Skin epidermis (tissue), 12 donors: ENCODE results near the gene LTBP1.

ENCODE experiments used
- H3K27ac ChIP-seq, 21 experiments: fragments of 200-600 bp; sonication (generic) in 11 of 21; one replicate each; pipeline ENCODE4 v1.5.0; 2020; ENCODE audit warnings: mild to moderate bottlenecking in 3 of 21, inconsistent platforms in 2 of 21, moderate library complexity in 2 of 21
- H3K4me3 ChIP-seq, 7 experiments: fragments of 200-600 bp; sonication (generic) in 2 of 7; one replicate each; pipeline ENCODE4 v1.5.0; 2020; ENCODE audit warnings: inconsistent platforms in 2 of 7, mild to moderate bottlenecking in 2 of 7, moderate library complexity in 1 of 7

The LTBP1 gene

GRCh38 chr2:33059471-33060156 is 112.9 kb downstream of the LTBP1 start:
- H3K4me3 ChIP-seq: no peak overlapping the region
- H3K27ac ChIP-seq: no peak overlapping the region

- Histone ChIP-seq H3K27ac (no peak overlapping the region), H3K4me3 (no peak overlapping the region)
Measured at GRCh38 chr2:33060405-33060804, 113.7 kb downstream of the LTBP1 start.

- Histone ChIP-seq H3K27ac (no peak overlapping the region), H3K4me3 (no peak overlapping the region)
Measured at GRCh38 chr2:33062665-33063250, 116.0 kb downstream of the LTBP1 start.

GRCh38 chr2:33064349-33064801 is 117.6 kb downstream of the LTBP1 start:
- no peak overlapping the region for H3K4me3 ChIP-seq
- no peak overlapping the region for H3K27ac ChIP-seq

GRCh38 chr2:33067598-33067997 is 120.8 kb downstream of the LTBP1 start:
- Histone ChIP-seq H3K27ac (no peak overlapping the region), H3K4me3 (no peak overlapping the region)

- Histone ChIP-seq H3K4me3 (no peak overlapping the region), H3K27ac (no peak overlapping the region)
Measured at GRCh38 chr2:33068261-33068660, 121.5 kb downstream of the LTBP1 start.

- no peak overlapping the region for H3K4me3 ChIP-seq
- peak overlapping the region in 19 of 21 experiments; percentile 15 to 88 (median 73) for H3K27ac ChIP-seq
Measured at GRCh38 chr2:33069894-33070651, 123.3 kb downstream of the LTBP1 start.

GRCh38 chr2:33071591-33071990 is 124.8 kb downstream of the LTBP1 start:
- Histone ChIP-seq H3K27ac (no peak overlapping the region), H3K4me3 (no peak overlapping the region)

- Histone ChIP-seq H3K4me3 (no peak overlapping the region), H3K27ac (no peak overlapping the region)
Measured at GRCh38 chr2:33072614-33073013, 125.9 kb downstream of the LTBP1 start.

- Histone ChIP-seq H3K4me3 (no peak overlapping the region), H3K27ac (no peak overlapping the region)
Measured at GRCh38 chr2:33073018-33073417, 126.3 kb downstream of the LTBP1 start.

- no peak overlapping the region for H3K4me3 ChIP-seq
- H3K27ac ChIP-seq: no peak overlapping the region
Measured at GRCh38 chr2:33074197-33074596, 127.4 kb downstream of the LTBP1 start.

- Histone ChIP-seq H3K4me3 (no peak overlapping the region), H3K27ac (no peak overlapping the region)
Measured at GRCh38 chr2:33077311-33077710, 130.6 kb downstream of the LTBP1 start.

- Histone ChIP-seq H3K4me3 (no peak overlapping the region), H3K27ac (no peak overlapping the region)
Measured at GRCh38 chr2:33077844-33078243, 131.1 kb downstream of the LTBP1 start.

- H3K27ac ChIP-seq: no peak overlapping the region
- no peak overlapping the region for H3K4me3 ChIP-seq
Measured at GRCh38 chr2:33081691-33082090, 134.9 kb downstream of the LTBP1 start.

- Histone ChIP-seq H3K4me3 (no peak overlapping the region), H3K27ac (no peak overlapping the region)
Measured at GRCh38 chr2:33083699-33084387, 137.1 kb downstream of the LTBP1 start.

GRCh38 chr2:33084433-33084832 is 137.7 kb downstream of the LTBP1 start:
- Histone ChIP-seq H3K4me3 (no peak overlapping the region), H3K27ac (no peak overlapping the region)

GRCh38 chr2:33085646-33086045 is 138.9 kb downstream of the LTBP1 start:
- Histone ChIP-seq H3K4me3 (no peak overlapping the region), H3K27ac (no peak overlapping the region)

GRCh38 chr2:33086400-33087015 is 139.8 kb downstream of the LTBP1 start:
- Histone ChIP-seq H3K4me3 (no peak overlapping the region), H3K27ac (peak overlapping the region in 1 of 21 experiments; percentile 5)

- Histone ChIP-seq H3K27ac (peak overlapping the region in 1 of 21 experiments; percentile 58), H3K4me3 (no peak overlapping the region)
Measured at GRCh38 chr2:33090553-33091134, 143.9 kb downstream of the LTBP1 start.
